ENCODE results near the gene USP47.

USP47 gene

GRCh38 chr11:11864803-11865202 is 23.0 kb downstream of the USP47 start:
- TF ChIP-seq MAX (IDR thresholded peaks at IDR 0.05; ENCODE audit: low read depth, low read length) (no peak), CTCF (IDR thresholded peaks at IDR 0.05; ENCODE audit: low read depth, low read length) (no peak), POLR2A (IDR thresholded peaks at IDR 0.05; ENCODE audit: extremely low read depth, insufficient read length) (no peak), MYC (IDR thresholded peaks at IDR 0.05; ENCODE audit: low read depth, low read length) (no peak)
- no peak overlapping the region for H3K4me3 ChIP-seq (ENCODE audit: low read depth, low read length)

GRCh38 chr11:11865449-11865848 is 23.7 kb downstream of the USP47 start:
- DNase-seq (ENCODE audit: low read depth): no peak
- H3K4me3 ChIP-seq (ENCODE audit: low read depth, low read length): no peak overlapping the region

More at GRCh38 chr11:11864803-11865202, 23.0 kb downstream of the USP47 start:
- no peak for DNase-seq (ENCODE audit: low read depth)

DNA sequence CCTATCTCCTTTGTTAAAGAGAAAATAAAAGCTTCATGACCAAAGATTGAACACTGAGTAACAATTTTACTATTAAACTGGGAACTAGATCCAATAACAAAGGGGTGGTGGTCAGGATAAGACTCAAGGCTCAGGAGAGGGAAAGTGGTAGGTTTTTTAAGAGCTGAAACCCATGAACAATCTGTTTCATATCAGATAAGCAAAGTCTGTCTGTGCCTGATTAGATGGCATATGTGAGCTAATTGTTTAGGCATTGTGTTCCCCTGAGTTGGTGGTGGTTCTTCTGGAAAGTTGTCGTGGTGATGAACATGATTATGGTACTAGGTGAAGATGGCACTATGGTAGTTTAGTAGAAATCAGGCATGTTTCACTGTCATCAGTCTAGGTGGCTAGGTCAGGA is 24.4 kb downstream of the USP47 start:
- no peak for DNase-seq (ENCODE audit: low read depth)
- no peak for TF ChIP-seq POLR2A (IDR thresholded peaks at IDR 0.05; ENCODE audit: extremely low read depth, insufficient read length)
- no peak for TF ChIP-seq MYC (IDR thresholded peaks at IDR 0.05; ENCODE audit: low read depth, low read length)
- TF ChIP-seq CTCF (IDR thresholded peaks at IDR 0.05; ENCODE audit: low read depth, low read length): no peak
- TF ChIP-seq MAX (IDR thresholded peaks at IDR 0.05; ENCODE audit: low read depth, low read length): no peak
- no peak overlapping the region for H3K4me3 ChIP-seq (ENCODE audit: low read depth, low read length)

More at GRCh38 chr11:11865449-11865848, 23.7 kb downstream of the USP47 start:
- TF ChIP-seq POLR2A (IDR thresholded peaks at IDR 0.05; ENCODE audit: extremely low read depth, insufficient read length) (no peak), MYC (IDR thresholded peaks at IDR 0.05; ENCODE audit: low read depth, low read length) (no peak), MAX (IDR thresholded peaks at IDR 0.05; ENCODE audit: low read depth, low read length) (no peak), CTCF (IDR thresholded peaks at IDR 0.05; ENCODE audit: low read depth, low read length) (no peak)

GRCh38 chr11:11867720-11868119 is 25.9 kb downstream of the USP47 start:
- DNase-seq (ENCODE audit: low read depth): no peak
- H3K4me3 ChIP-seq (ENCODE audit: low read depth, low read length): no peak overlapping the region
- TF ChIP-seq MAX (IDR thresholded peaks at IDR 0.05; ENCODE audit: low read depth, low read length): no peak
- no peak for TF ChIP-seq MYC (IDR thresholded peaks at IDR 0.05; ENCODE audit: low read depth, low read length)
- no peak for TF ChIP-seq POLR2A (IDR thresholded peaks at IDR 0.05; ENCODE audit: extremely low read depth, insufficient read length)

- H3K4me3 ChIP-seq (ENCODE audit: low read depth, low read length): no peak overlapping the region
- TF ChIP-seq POLR2A (IDR thresholded peaks at IDR 0.05; ENCODE audit: extremely low read depth, insufficient read length): no peak
- TF ChIP-seq MYC (IDR thresholded peaks at IDR 0.05; ENCODE audit: low read depth, low read length): no peak
- TF ChIP-seq MAX (IDR thresholded peaks at IDR 0.05; ENCODE audit: low read depth, low read length): no peak
- TF ChIP-seq CTCF (IDR thresholded peaks at IDR 0.05; ENCODE audit: low read depth, low read length): no peak
- DNase-seq (ENCODE audit: low read depth): no peak
These were observed 30.2 kb downstream of the USP47 start for GRCh38 chr11:11871991-11872401.

DNA sequence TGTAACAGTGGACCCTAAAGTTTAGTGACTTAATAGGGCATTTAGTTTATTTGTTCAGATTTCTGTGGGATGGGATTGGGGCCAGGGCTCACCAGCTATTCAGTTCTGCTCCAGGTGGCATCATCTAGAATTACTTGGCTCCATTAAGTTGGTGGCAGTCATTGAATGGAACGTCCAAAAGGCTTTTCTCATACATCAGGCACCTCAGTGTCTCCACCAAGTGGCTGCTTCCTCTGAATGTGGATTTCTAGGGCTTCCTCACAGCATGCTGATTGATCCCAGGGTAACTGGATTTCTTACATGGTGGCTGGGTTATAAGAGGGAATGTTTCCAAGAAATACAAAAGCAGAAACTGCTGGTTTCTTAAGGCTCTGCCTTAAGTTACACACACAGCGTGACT is 34.7 kb downstream of the USP47 start:
- no peak overlapping the region for H3K4me3 ChIP-seq (ENCODE audit: low read depth, low read length)
- TF ChIP-seq CTCF (IDR thresholded peaks at IDR 0.05; ENCODE audit: low read depth, low read length) (peak; percentile 30), MYC (IDR thresholded peaks at IDR 0.05; ENCODE audit: low read depth, low read length) (no peak), MAX (IDR thresholded peaks at IDR 0.05; ENCODE audit: low read depth, low read length) (no peak), POLR2A (IDR thresholded peaks at IDR 0.05; ENCODE audit: extremely low read depth, insufficient read length) (no peak)
- peak; percentile 29 for DNase-seq (ENCODE audit: low read depth)
